K562 (cell line): ENCODE results near the gene ENG. TPM values are rescaled to one million over a fixed set of nuclear protein-coding genes. Genes with fewer than 3 reads are reported as not detected.

Experiments
- ARNT ChIP-seq, 2 experiments: fragments of 450-650 bp; IDR thresholded peaks; 2 replicates each; pipeline ENCODE4 v1.6.1; 2016; ENCODE audit warnings: mild to moderate bottlenecking in 1 of 2
- ASH1L ChIP-seq: fragments of 450-650 bp; IDR thresholded peaks from 2 replicates; pipeline ENCODE4 v1.6.1; 2018; ENCODE audit warnings: borderline replicate concordance, mild to moderate bottlenecking, low read depth; ENCODE audit not compliant: partially characterized antibody
- BCOR ChIP-seq: fragments of 450-650 bp; IDR thresholded peaks from 2 replicates; pipeline ENCODE4 v1.6.1; 2016
- BRD4 ChIP-seq: fragments of 200-600 bp; sonication (generic); IDR thresholded peaks from 2 replicates; pipeline ENCODE4 v1.6.1; 2017; ENCODE audit warnings: inconsistent platforms
- C11orf30 ChIP-seq: fragments of 450-650 bp; IDR thresholded peaks from 2 replicates; pipeline ENCODE4 v1.6.1; 2016; ENCODE audit warnings: low read depth, mild to moderate bottlenecking
- CEBPB ChIP-seq: fragments of 450-650 bp; IDR thresholded peaks from 2 replicates; pipeline ENCODE4 v1.6.1; 2016; ENCODE audit warnings: missing genetic modification characterization, missing compliant biosample characterization
- CHD2 ChIP-seq: IDR thresholded peaks from 2 replicates; pipeline ENCODE4 v1.6.1; 2011; ENCODE audit warnings: low read depth, low read length
- EGR1 ChIP-seq: fragments of 450-650 bp; conservative IDR thresholded peaks from 2 replicates; pipeline ENCODE4 v1.6.1; 2017; ENCODE audit warnings: mild to moderate bottlenecking
- ESRRA ChIP-seq: fragments of 450-650 bp; IDR thresholded peaks from 2 replicates; pipeline ENCODE4 v1.6.1; 2014; ENCODE audit warnings: low read depth, mild to moderate bottlenecking, moderate library complexity, borderline replicate concordance
- EZH2 ChIP-seq: IDR thresholded peaks from 2 replicates; pipeline ENCODE4 v1.6.1; 2012; ENCODE audit warnings: low read depth, mild to moderate bottlenecking, inconsistent platforms, low read length, borderline replicate concordance
- GTF2A2 ChIP-seq: IDR thresholded peaks from 2 replicates; pipeline ENCODE4 v1.6.1; 2016; ENCODE audit warnings: mild to moderate bottlenecking, missing genetic modification characterization, missing compliant biosample characterization
- HMG20B ChIP-seq: fragments of 250-450 bp; sonication (Bioruptor Pico); IDR thresholded peaks from 2 replicates; pipeline ENCODE4 v1.5.0; 2021; ENCODE audit warnings: mild to moderate bottlenecking
- NONO ChIP-seq, 2 experiments: fragments of 200-400 bp in 1 of 2; fragments of 450-650 bp in 1 of 2; formaldehyde crosslinking in 1 of 2; IDR thresholded peaks; 2 replicates each; pipeline ENCODE4 v1.6.1; 2017; ENCODE audit warnings: low read depth in 2 of 2, mild to moderate bottlenecking in 2 of 2, moderate library complexity in 2 of 2, low read length in 1 of 2
- POLR2A ChIP-seq: fragments of 450-650 bp; conservative IDR thresholded peaks from 2 replicates; pipeline ENCODE4 v1.6.1; 2016
- RBFOX2 ChIP-seq: fragments of 200-400 bp; formaldehyde crosslinking; IDR thresholded peaks from 2 replicates; pipeline ENCODE4 v1.6.1; 2017; ENCODE audit warnings: low read depth, mild to moderate bottlenecking, low read length, moderate library complexity
- SAP30 ChIP-seq: fragments of 200-600 bp; sonication (generic); IDR thresholded peaks from 2 replicates; pipeline ENCODE4 v1.6.1; 2012; ENCODE audit warnings: borderline replicate concordance, low read depth, mild to moderate bottlenecking, moderate library complexity, low read length, control low read depth, inconsistent platforms; ENCODE audit not compliant: insufficient read depth, poor library complexity, severe bottlenecking
- ZBTB17 ChIP-seq: fragments of 450-650 bp; formaldehyde crosslinking; IDR thresholded peaks from 2 replicates; pipeline ENCODE4 v1.4.0; 2020; ENCODE audit warnings: mild to moderate bottlenecking
- ZEB2 ChIP-seq: fragments of 450-650 bp; IDR thresholded peaks from 2 replicates; pipeline ENCODE4 v1.6.1; 2016
- ZKSCAN8 ChIP-seq: fragments of 200-800 bp; sonication (Bioruptor generic); IDR thresholded peaks from 2 replicates; pipeline ENCODE4 v1.6.1; 2016; ENCODE audit warnings: missing genetic modification characterization, missing compliant biosample characterization
- ZNF212 ChIP-seq: fragments of 450-650 bp; formaldehyde crosslinking; IDR thresholded peaks from 2 replicates; pipeline ENCODE4 v1.4.0; 2020; ENCODE audit warnings: mild to moderate bottlenecking
- ZNF217 ChIP-seq: sonication (generic); formaldehyde crosslinking; IDR thresholded peaks from 2 replicates; pipeline ENCODE4 v1.8.0; 2022; ENCODE audit warnings: mild to moderate bottlenecking, missing genetic modification reagents
- ZNF263 ChIP-seq: sonication (generic); formaldehyde crosslinking; IDR thresholded peaks from 2 replicates; pipeline ENCODE4 v1.8.0; 2022; ENCODE audit warnings: mild to moderate bottlenecking, missing genetic modification reagents, borderline replicate concordance
- ZNF282 ChIP-seq: sonication (generic); formaldehyde crosslinking; IDR thresholded peaks from 2 replicates; pipeline ENCODE4 v1.8.1; 2023; ENCODE audit warnings: missing genetic modification reagents
- polyA plus RNA-seq, 8 experiments: library from polyadenylated mRNA; depleted of rRNA in 4 of 8; stranded (reverse) in 5 of 8; unstranded in 3 of 8; fragments of >200 nt; fragmentation: Nextera tagmentation in 2 of 8; fragmentation: Illumina TruSeq in 1 of 8; extraction: Ambion mirVana in 2 of 8; extraction: Trizol in 1 of 8; gene quantifications; 2 replicates each; pipeline versions ENCODE4 v1.2.1 to v1.2.3, GENCODE V29; 2011 to 2014; ENCODE audit warnings: inconsistent platforms in 1 of 8, missing spikeins in 1 of 8
- total RNA-seq, 7 experiments: library from RNA; depleted of rRNA in 6 of 7; stranded (reverse); fragments of >200 nt in 6 of 7; fragmentation: Illumina TruSeq in 2 of 7; extraction: Trizol in 2 of 7; gene quantifications; 2 replicates each; pipeline versions ENCODE4 v1.2.1 to v1.2.3, GENCODE V29; 2011 to 2021; ENCODE audit warnings: low replicate concordance in 1 of 7
- TF ChIP-seq, protein P1 (sequence below): fragments of 450-650 bp; conservative IDR thresholded peaks from 2 replicates; pipeline ENCODE4 v1.6.1; 2016; ENCODE audit warnings: missing genetic modification characterization, low read depth, mild to moderate bottlenecking, missing compliant biosample characterization, moderate library complexity
- TF ChIP-seq, protein P2 (sequence below): sonication (generic); formaldehyde crosslinking; IDR thresholded peaks from 2 replicates; pipeline ENCODE4 v1.8.1; 2023; ENCODE audit warnings: missing genetic modification reagents, mild to moderate bottlenecking, borderline replicate concordance

ENG gene
- total and polyA plus RNA-seq, 9 of the 15 experiments (the other 6 are each of a cell fraction or from before 2014, with no cell fraction given): 0.04 to 0.40 (median 0.14) TPM; not detected in 1

DNA sequence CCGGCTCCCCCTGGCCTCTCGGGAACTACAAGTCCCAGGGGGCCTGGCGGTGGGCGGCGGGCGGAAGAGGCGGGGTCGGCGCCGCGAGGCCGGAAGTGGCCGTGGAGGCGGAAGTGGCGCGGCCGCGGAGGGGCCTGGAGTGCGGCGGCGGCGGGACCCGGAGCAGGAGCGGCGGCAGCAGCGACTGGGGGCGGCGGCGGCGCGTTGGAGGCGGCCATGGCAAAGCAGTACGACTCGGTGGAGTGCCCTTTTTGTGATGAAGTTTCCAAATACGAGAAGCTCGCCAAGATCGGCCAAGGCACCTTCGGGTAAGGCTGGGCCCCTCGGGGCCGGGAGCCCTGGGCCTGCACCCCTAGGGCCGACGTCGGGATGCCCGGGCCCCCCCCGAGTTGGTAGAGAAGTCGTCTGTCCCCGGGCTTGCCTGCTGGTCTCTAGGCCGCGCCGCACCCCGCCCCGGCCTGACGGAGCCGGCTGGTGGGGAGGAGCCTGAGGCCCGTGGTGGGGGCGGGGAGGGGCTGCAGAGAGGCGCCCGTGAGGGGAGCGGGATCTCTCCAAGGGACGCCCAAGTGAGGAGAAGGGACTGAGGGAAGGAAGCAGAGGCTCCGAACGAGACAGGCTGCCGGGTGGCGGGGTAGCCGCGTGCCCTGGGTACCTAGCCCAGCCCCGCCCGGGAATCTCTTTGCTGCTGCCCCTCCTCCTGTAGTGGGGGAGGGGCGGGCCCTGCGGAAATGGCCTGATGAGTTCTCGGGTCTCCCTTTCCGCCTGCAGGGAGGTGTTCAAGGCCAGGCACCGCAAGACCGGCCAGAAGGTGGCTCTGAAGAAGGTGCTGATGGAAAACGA is 68.3 kb downstream of the ENG start, which contains the start of gene CDK9 (continued):
- TF ChIP-seq, protein P1, sequence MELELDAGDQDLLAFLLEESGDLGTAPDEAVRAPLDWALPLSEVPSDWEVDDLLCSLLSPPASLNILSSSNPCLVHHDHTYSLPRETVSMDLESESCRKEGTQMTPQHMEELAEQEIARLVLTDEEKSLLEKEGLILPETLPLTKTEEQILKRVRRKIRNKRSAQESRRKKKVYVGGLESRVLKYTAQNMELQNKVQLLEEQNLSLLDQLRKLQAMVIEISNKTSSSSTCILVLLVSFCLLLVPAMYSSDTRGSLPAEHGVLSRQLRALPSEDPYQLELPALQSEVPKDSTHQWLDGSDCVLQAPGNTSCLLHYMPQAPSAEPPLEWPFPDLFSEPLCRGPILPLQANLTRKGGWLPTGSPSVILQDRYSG (tag): no peak
- TF ChIP-seq, protein P2, sequence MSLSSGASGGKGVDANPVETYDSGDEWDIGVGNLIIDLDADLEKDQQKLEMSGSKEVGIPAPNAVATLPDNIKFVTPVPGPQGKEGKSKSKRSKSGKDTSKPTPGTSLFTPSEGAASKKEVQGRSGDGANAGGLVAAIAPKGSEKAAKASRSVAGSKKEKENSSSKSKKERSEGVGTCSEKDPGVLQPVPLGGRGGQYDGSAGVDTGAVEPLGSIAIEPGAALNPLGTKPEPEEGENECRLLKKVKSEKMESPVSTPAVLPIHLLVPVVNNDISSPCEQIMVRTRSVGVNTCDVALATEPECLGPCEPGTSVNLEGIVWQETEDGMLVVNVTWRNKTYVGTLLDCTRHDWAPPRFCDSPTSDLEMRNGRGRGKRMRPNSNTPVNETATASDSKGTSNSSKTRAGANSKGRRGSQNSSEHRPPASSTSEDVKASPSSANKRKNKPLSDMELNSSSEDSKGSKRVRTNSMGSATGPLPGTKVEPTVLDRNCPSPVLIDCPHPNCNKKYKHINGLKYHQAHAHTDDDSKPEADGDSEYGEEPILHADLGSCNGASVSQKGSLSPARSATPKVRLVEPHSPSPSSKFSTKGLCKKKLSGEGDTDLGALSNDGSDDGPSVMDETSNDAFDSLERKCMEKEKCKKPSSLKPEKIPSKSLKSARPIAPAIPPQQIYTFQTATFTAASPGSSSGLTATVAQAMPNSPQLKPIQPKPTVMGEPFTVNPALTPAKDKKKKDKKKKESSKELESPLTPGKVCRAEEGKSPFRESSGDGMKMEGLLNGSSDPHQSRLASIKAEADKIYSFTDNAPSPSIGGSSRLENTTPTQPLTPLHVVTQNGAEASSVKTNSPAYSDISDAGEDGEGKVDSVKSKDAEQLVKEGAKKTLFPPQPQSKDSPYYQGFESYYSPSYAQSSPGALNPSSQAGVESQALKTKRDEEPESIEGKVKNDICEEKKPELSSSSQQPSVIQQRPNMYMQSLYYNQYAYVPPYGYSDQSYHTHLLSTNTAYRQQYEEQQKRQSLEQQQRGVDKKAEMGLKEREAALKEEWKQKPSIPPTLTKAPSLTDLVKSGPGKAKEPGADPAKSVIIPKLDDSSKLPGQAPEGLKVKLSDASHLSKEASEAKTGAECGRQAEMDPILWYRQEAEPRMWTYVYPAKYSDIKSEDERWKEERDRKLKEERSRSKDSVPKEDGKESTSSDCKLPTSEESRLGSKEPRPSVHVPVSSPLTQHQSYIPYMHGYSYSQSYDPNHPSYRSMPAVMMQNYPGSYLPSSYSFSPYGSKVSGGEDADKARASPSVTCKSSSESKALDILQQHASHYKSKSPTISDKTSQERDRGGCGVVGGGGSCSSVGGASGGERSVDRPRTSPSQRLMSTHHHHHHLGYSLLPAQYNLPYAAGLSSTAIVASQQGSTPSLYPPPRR (CRISPR knock-in tag): no peak
- no peak for TF ChIP-seq BCOR
- TF ChIP-seq ASH1L: no peak
- 0 out of 2 replicates have a peak, but pooled peaks have one; percentile 36 for TF ChIP-seq ESRRA
- no peak for TF ChIP-seq GTF2A2 (tag)
- peak; percentile 60; the same call in 1 of the 2 replicates for TF ChIP-seq BRD4
- no peak for TF ChIP-seq ZBTB17 (CRISPR knock-in tag)
- TF ChIP-seq CEBPB (tag): no peak
- TF ChIP-seq ZNF212 (CRISPR knock-in tag): no peak
- peak; percentile 65 for TF ChIP-seq EGR1
- TF ChIP-seq ZKSCAN8: no peak
- no peak for TF ChIP-seq C11orf30
- TF ChIP-seq ZNF263: 0 out of 2 replicates have a peak, but pooled peaks have one; percentile 8
- no peak for TF ChIP-seq HMG20B (CRISPR knock-in tag)
- TF ChIP-seq CHD2: peak; percentile 73; the same call in 1 of the 2 replicates
- peak; percentile 84 for TF ChIP-seq RBFOX2
- no peak; a peak in 1 of 4 replicates for TF ChIP-seq ARNT (IDR thresholded peaks at IDR 0.05)
- TF ChIP-seq EZH2: no peak
- peak; percentile 54 for TF ChIP-seq SAP30
- no peak for TF ChIP-seq ZNF217
- TF ChIP-seq ZEB2: no peak
- no peak; a peak in 1 of 4 replicates for TF ChIP-seq NONO (IDR thresholded peaks at IDR 0.05; ENCODE audit: low read depth in 2 of 2, low read length in 1 of 2)
- TF ChIP-seq ZNF282 (CRISPR knock-in tag): 0 out of 2 replicates have a peak, but pooled peaks have one; percentile 49
- peak; percentile 80 for TF ChIP-seq POLR2A
